ENCODE results near the gene CCNF.

DNA sequence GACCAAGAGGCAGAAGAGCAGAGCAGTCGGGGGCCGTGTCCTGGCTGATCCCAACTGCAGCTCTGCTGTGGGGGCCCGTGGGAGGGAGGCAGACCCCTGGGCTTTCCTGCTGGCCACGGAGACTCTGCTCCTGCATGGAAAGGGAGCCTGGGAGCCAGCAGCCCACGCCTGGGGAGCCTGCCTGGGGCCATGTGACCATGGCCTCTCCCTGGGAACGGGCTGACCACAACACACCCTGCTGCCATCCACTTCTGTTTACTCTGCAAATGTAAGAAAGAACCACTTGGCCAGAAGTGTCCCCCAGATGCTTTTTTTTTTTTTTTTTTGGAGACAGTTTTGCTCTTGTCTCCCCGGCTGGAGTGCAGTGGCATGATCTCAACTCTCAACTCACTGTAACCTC lies 28.7 kb downstream of the CCNF start:
- TF ChIP-seq, protein P1, sequence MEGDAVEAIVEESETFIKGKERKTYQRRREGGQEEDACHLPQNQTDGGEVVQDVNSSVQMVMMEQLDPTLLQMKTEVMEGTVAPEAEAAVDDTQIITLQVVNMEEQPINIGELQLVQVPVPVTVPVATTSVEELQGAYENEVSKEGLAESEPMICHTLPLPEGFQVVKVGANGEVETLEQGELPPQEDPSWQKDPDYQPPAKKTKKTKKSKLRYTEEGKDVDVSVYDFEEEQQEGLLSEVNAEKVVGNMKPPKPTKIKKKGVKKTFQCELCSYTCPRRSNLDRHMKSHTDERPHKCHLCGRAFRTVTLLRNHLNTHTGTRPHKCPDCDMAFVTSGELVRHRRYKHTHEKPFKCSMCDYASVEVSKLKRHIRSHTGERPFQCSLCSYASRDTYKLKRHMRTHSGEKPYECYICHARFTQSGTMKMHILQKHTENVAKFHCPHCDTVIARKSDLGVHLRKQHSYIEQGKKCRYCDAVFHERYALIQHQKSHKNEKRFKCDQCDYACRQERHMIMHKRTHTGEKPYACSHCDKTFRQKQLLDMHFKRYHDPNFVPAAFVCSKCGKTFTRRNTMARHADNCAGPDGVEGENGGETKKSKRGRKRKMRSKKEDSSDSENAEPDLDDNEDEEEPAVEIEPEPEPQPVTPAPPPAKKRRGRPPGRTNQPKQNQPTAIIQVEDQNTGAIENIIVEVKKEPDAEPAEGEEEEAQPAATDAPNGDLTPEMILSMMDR (conservative IDR thresholded peaks at IDR 0.05; ENCODE audit: low read depth, low read length) = no peak
- no peak for TF ChIP-seq EZH2 (IDR thresholded peaks at IDR 0.05; ENCODE audit: borderline replicate concordance, low read depth, low read length, poor library complexity, severe bottlenecking)

Measured in A673 (cell line).